Neural cell (in vitro differentiated cells): Measurements from ENCODE around the gene PACSIN2. TPM values are rescaled to one million over a fixed set of nuclear protein-coding genes. Genes with fewer than 3 reads are reported as not detected.

ENCODE experiments used
- H2AFZ ChIP-seq: fragments of 200-600, 300-800 bp; sonication (generic), shearing (Covaris generic); 2 replicates; pipeline ENCODE4 v1.6.0; 2014; ENCODE audit warnings: low read depth, mild to moderate bottlenecking, antibody characterized with exemption, low read length, moderate library complexity
- H3F3A ChIP-seq: fragments of 200-600 bp; shearing (Covaris generic); 2 replicates; pipeline ENCODE4 v1.6.1; 2016; ENCODE audit warnings: mild to moderate bottlenecking, moderate library complexity, mixed read lengths, antibody characterized with exemption, low read length; ENCODE audit not compliant: insufficient read depth, poor library complexity, severe bottlenecking
- H3K27ac ChIP-seq: fragments of 200-600, 300-800 bp; sonication (generic), shearing (Covaris generic); 2 replicates; pipeline ENCODE4 v1.5.1; 2014; ENCODE audit warnings: mild to moderate bottlenecking, low read length, moderate library complexity
- H3K27me3 ChIP-seq: fragments of 300-800, 200-600 bp; sonication (generic), shearing (Covaris generic); 2 replicates; pipeline ENCODE4 v1.6.0; 2014; ENCODE audit warnings: mild to moderate bottlenecking, low read depth, low read length, moderate library complexity; ENCODE audit not compliant: insufficient read depth
- H3K36me3 ChIP-seq: fragments of 300-800, 200-600 bp; sonication (generic), shearing (Covaris generic); 2 replicates; pipeline ENCODE4 v1.5.1; 2014; ENCODE audit warnings: mild to moderate bottlenecking, antibody characterized with exemption, low read length, moderate library complexity; ENCODE audit not compliant: insufficient read depth
- H3K4me2 ChIP-seq: fragments of 300-800, 200-600 bp; sonication (generic), shearing (Covaris generic); 2 replicates; pipeline ENCODE4 v1.6.0; 2014; ENCODE audit warnings: mild to moderate bottlenecking, low read length
- H3K4me3 ChIP-seq: fragments of 300-800, 200-600 bp; sonication (generic), shearing (Covaris generic); 2 replicates; pipeline ENCODE4 v1.5.1; 2014; ENCODE audit warnings: mild to moderate bottlenecking, low read length, moderate library complexity
- H3K79me2 ChIP-seq: fragments of 200-600 bp; shearing (Covaris generic); replicated peaks from 2 replicates; pipeline ENCODE4 v1.6.0; 2014; ENCODE audit warnings: mild to moderate bottlenecking, low read length, moderate library complexity; ENCODE audit not compliant: insufficient read depth
- H3K9ac ChIP-seq: fragments of 300-800, 200-600 bp; sonication (generic), shearing (Covaris generic); 2 replicates; pipeline ENCODE4 v1.6.1; 2016; ENCODE audit warnings: mild to moderate bottlenecking, low read length, mixed read lengths
- H3K9me2 ChIP-seq: fragments of 200-600 bp; shearing (Covaris generic); 2 replicates; pipeline ENCODE4 v1.6.1; 2016; ENCODE audit warnings: mild to moderate bottlenecking, low read length, mixed read lengths; ENCODE audit not compliant: insufficient read depth
- H3K9me3 ChIP-seq: fragments of 200-600, 300-800 bp; sonication (generic), shearing (Covaris generic); 2 replicates; pipeline ENCODE4 v1.6.1; 2016; ENCODE audit warnings: mild to moderate bottlenecking, mixed run types, low read length, moderate library complexity, mixed read lengths
- H4K20me1 ChIP-seq: fragments of 200-600 bp; shearing (Covaris generic); 2 replicates; pipeline ENCODE4 v1.6.1; 2016; ENCODE audit warnings: mild to moderate bottlenecking, mixed run types; ENCODE audit not compliant: insufficient read depth
- EP300 ChIP-seq: fragments of 450-650 bp; conservative IDR thresholded peaks from 2 replicates; pipeline ENCODE4 v1.6.1; 2014; ENCODE audit warnings: antibody characterized with exemption, mild to moderate bottlenecking, moderate library complexity; ENCODE audit not compliant: poor library complexity, severe bottlenecking
- EZH2 ChIP-seq: fragments of 200-600, 300-800 bp; shearing (Covaris generic), sonication (generic); IDR thresholded peaks from 2 replicates; pipeline ENCODE4 v1.6.1; 2014; ENCODE audit warnings: antibody characterized with exemption, low read length, borderline replicate concordance, mild to moderate bottlenecking; ENCODE audit not compliant: insufficient read depth, poor library complexity, severe bottlenecking
- MXI1 ChIP-seq: fragments of 450-650 bp; conservative IDR thresholded peaks from 2 replicates; pipeline ENCODE4 v1.6.1; 2014; ENCODE audit warnings: antibody characterized with exemption, mild to moderate bottlenecking; ENCODE audit not compliant: poor library complexity, severe bottlenecking
- POLR2AphosphoS5 ChIP-seq: IDR thresholded peaks from 2 replicates; pipeline ENCODE4 v1.6.1; 2012
- RAD21 ChIP-seq: fragments of 450-650 bp; conservative IDR thresholded peaks from 2 replicates; pipeline ENCODE4 v1.6.1; 2014; ENCODE audit warnings: antibody characterized with exemption, mild to moderate bottlenecking, moderate library complexity
- SMC3 ChIP-seq: fragments of 450-650 bp; conservative IDR thresholded peaks from 2 replicates; pipeline ENCODE4 v1.6.1; 2014; ENCODE audit warnings: antibody characterized with exemption, mild to moderate bottlenecking, moderate library complexity; ENCODE audit not compliant: poor library complexity
- TAF1 ChIP-seq: IDR thresholded peaks from 2 replicates; pipeline ENCODE4 v1.6.1; 2012; ENCODE audit warnings: low read depth
- polyA plus RNA-seq: library from polyadenylated mRNA; depleted of rRNA; stranded (reverse); fragments of >200 nt; gene quantifications from 2 replicates; pipeline ENCODE4 v1.2.3, GENCODE V29; 2014
- TF ChIP-seq, protein P1 (sequence below): fragments of 450-650 bp; IDR thresholded peaks from 2 replicates; pipeline ENCODE4 v1.5.1; 2014; ENCODE audit warnings: antibody characterized with exemption, mild to moderate bottlenecking, moderate library complexity; ENCODE audit not compliant: poor library complexity, severe bottlenecking
- TF ChIP-seq, protein P2 (sequence below): IDR thresholded peaks from 2 replicates; pipeline ENCODE4 v1.6.1; 2012; ENCODE audit warnings: borderline replicate concordance

PACSIN2 gene
- polyA plus RNA-seq, 1 donor from 2014 or later = 47.2 TPM

- TF ChIP-seq, protein P1, sequence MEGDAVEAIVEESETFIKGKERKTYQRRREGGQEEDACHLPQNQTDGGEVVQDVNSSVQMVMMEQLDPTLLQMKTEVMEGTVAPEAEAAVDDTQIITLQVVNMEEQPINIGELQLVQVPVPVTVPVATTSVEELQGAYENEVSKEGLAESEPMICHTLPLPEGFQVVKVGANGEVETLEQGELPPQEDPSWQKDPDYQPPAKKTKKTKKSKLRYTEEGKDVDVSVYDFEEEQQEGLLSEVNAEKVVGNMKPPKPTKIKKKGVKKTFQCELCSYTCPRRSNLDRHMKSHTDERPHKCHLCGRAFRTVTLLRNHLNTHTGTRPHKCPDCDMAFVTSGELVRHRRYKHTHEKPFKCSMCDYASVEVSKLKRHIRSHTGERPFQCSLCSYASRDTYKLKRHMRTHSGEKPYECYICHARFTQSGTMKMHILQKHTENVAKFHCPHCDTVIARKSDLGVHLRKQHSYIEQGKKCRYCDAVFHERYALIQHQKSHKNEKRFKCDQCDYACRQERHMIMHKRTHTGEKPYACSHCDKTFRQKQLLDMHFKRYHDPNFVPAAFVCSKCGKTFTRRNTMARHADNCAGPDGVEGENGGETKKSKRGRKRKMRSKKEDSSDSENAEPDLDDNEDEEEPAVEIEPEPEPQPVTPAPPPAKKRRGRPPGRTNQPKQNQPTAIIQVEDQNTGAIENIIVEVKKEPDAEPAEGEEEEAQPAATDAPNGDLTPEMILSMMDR = no peak
- TF ChIP-seq TAF1 (no peak), POLR2AphosphoS5 (no peak), MXI1 (no peak), EZH2 (no peak), EP300 (no peak), SMC3 (no peak)
- TF ChIP-seq, protein P2, sequence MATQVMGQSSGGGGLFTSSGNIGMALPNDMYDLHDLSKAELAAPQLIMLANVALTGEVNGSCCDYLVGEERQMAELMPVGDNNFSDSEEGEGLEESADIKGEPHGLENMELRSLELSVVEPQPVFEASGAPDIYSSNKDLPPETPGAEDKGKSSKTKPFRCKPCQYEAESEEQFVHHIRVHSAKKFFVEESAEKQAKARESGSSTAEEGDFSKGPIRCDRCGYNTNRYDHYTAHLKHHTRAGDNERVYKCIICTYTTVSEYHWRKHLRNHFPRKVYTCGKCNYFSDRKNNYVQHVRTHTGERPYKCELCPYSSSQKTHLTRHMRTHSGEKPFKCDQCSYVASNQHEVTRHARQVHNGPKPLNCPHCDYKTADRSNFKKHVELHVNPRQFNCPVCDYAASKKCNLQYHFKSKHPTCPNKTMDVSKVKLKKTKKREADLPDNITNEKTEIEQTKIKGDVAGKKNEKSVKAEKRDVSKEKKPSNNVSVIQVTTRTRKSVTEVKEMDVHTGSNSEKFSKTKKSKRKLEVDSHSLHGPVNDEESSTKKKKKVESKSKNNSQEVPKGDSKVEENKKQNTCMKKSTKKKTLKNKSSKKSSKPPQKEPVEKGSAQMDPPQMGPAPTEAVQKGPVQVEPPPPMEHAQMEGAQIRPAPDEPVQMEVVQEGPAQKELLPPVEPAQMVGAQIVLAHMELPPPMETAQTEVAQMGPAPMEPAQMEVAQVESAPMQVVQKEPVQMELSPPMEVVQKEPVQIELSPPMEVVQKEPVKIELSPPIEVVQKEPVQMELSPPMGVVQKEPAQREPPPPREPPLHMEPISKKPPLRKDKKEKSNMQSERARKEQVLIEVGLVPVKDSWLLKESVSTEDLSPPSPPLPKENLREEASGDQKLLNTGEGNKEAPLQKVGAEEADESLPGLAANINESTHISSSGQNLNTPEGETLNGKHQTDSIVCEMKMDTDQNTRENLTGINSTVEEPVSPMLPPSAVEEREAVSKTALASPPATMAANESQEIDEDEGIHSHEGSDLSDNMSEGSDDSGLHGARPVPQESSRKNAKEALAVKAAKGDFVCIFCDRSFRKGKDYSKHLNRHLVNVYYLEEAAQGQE = no peak
- H3K27ac ChIP-seq = no peak overlapping the region
- no peaks in the 10 kb centered on the region for H3K36me3 ChIP-seq
- H3F3A ChIP-seq = no peaks in the 10 kb centered on the region
- H4K20me1 ChIP-seq = no peaks in the 10 kb centered on the region
- H3K4me3 ChIP-seq = no peak overlapping the region
- H3K79me2 ChIP-seq = peaks cover 31% of the 10 kb centered on the region
- H3K9me2 ChIP-seq = no peaks in the 10 kb centered on the region
- H3K27me3 ChIP-seq = no peaks in the 10 kb centered on the region
- H3K9me3 ChIP-seq = no peaks in the 10 kb centered on the region
- no peak overlapping the region for H3K9ac ChIP-seq
- H3K4me2 ChIP-seq = no peak overlapping the region
- H2AFZ ChIP-seq = no peak overlapping the region
These were observed 10.4 kb downstream of the PACSIN2 start for GRCh38 chr22:43004362-43005035.

- no peak overlapping the region for H3K27ac ChIP-seq
- H3K9ac ChIP-seq = no peak overlapping the region
- H2AFZ ChIP-seq = no peak overlapping the region
- no peaks in the 10 kb centered on the region for H3K27me3 ChIP-seq
- peaks cover 26% of the 10 kb centered on the region for H3K79me2 ChIP-seq
- H3K9me3 ChIP-seq = no peaks in the 10 kb centered on the region
- no peaks in the 10 kb centered on the region for H3K36me3 ChIP-seq
- H3K9me2 ChIP-seq = no peaks in the 10 kb centered on the region
- no peak for TF ChIP-seq TAF1
- no peak for TF ChIP-seq EZH2
- TF ChIP-seq POLR2AphosphoS5 = no peak
- TF ChIP-seq, protein P1 = no peak
- no peak for TF ChIP-seq MXI1
- TF ChIP-seq, protein P2 = no peak
- TF ChIP-seq EP300 = no peak
- TF ChIP-seq RAD21 = no peak
- no peak overlapping the region for H3K4me3 ChIP-seq
- no peak overlapping the region for H3K4me2 ChIP-seq
- no peaks in the 10 kb centered on the region for H3F3A ChIP-seq
- H4K20me1 ChIP-seq = no peaks in the 10 kb centered on the region
These were observed 12.8 kb downstream of the PACSIN2 start for GRCh38 chr22:43002202-43002586.
